Pulmonary artery endothelial cell (primary cell): ENCODE results near the gene GSTA3. TPM values are rescaled to one million over a fixed set of nuclear protein-coding genes. Genes with fewer than 3 reads are reported as not detected.
"Not testable (repeated sequence)": the region's sequence is repeated elsewhere in the genome, so short reads cannot be mapped to it uniquely, and the experiment has no call there.

Source experiments
- DNase-seq: peaks from one replicate; pipeline ENCODE4 v3.0.0-alpha.2; 2011; ENCODE audit warnings: low read depth, low spot score
- total RNA-seq: library from RNA; depleted of rRNA; stranded (reverse); fragments of >200 nt; gene quantifications from 2 replicates; pipeline ENCODE4 v1.2.3, GENCODE V29; 2014

The GSTA3 gene
- total RNA-seq, 1 donor from 2014 or later, result not detected

- no peak for DNase-seq
These were observed 41.3 kb downstream of the GSTA3 start for GRCh38 chr6:52868240-52868639.

GRCh38 chr6:52861151-52861550 is 48.3 kb downstream of the GSTA3 start:
- DNase-seq, result not testable (repeated sequence)

GRCh38 chr6:52858416-52858815 is 51.1 kb downstream of the GSTA3 start:
- DNase-seq, result no peak

- not testable (repeated sequence) for DNase-seq
These were observed 53.4 kb downstream of the GSTA3 start for GRCh38 chr6:52856137-52856536.

- no peak for DNase-seq
These were observed 60.4 kb downstream of the GSTA3 start for GRCh38 chr6:52849137-52849536.

Other genes with a start within 250 kb of the GSTA3 start
- gene TMEM14A, start 238.6 kb downstream of the GSTA3 start, total RNA-seq, result 25.2 and 29.8 TPM in 2 replicates
- not detected in 2 replicates for gene GSTA2, start 146.2 kb downstream of the GSTA3 start, total RNA-seq
- gene GSTA1, start 105.9 kb downstream of the GSTA3 start, total RNA-seq, result not detected in 2 replicates
- not detected in 2 replicates for gene GSTA5, start 68.9 kb downstream of the GSTA3 start, total RNA-seq
- gene GSTA4, start 85.6 kb upstream of the GSTA3 start, total RNA-seq, result 19.7 and 22.1 TPM in 2 replicates
- 4.2 and 9.0 TPM in 2 replicates for gene CILK1, start 152.1 kb upstream of the GSTA3 start, total RNA-seq
- gene FBXO9, start 155.7 kb upstream of the GSTA3 start, total RNA-seq, result 17.7 and 26.3 TPM in 2 replicates
- gene GCM1, start 239.1 kb upstream of the GSTA3 start, total RNA-seq, result not detected in 2 replicates